SK-N-DZ (cell line): ENCODE results near the gene PPP1R37. TPM values are rescaled to one million over a fixed set of nuclear protein-coding genes. Genes with fewer than 3 reads are reported as not detected.

Source experiments
- DNase-seq: peaks from one replicate; pipeline ENCODE4 v3.0.0-alpha.2; 2015; ENCODE audit warnings: low spot score
- polyA plus RNA-seq, 2 experiments: library from polyadenylated mRNA; depleted of rRNA; stranded (reverse); fragments of >200 nt; gene quantifications; 2 replicates each; pipeline ENCODE4 v1.2.3, GENCODE V29; 2014

The PPP1R37 gene
- polyA plus RNA-seq (2014; cell fraction: cytosol; rRNA removed) = 22.6 and 24.6 TPM in 2 replicates
- 87.5 and 92.9 TPM in 2 replicates for polyA plus RNA-seq (2014; cell fraction: nucleus; rRNA removed)

- peak; percentile 96 for DNase-seq
These were observed at the start of gene PPP1R37 for GRCh38 chr19:45092747-45093678. TSS of gene PPP1R37 (plus strand) at chr19:45093179. CDS start at chr19:45093326, 147 bp downstream.

- no peak for DNase-seq
These were observed 47.2 kb upstream of the PPP1R37 start for GRCh38 chr19:45045671-45046353.

GRCh38 chr19:45046355-45046754 is 46.6 kb upstream of the PPP1R37 start:
- no peak for DNase-seq

- DNase-seq = no peak
These were observed 45.7 kb upstream of the PPP1R37 start for GRCh38 chr19:45047188-45047797.

GRCh38 chr19:45049073-45049736 is 43.8 kb upstream of the PPP1R37 start:
- no peak for DNase-seq

- no peak for DNase-seq
These were observed 42.9 kb upstream of the PPP1R37 start for GRCh38 chr19:45050036-45050435.

GRCh38 chr19:45051929-45052579 is 40.9 kb upstream of the PPP1R37 start:
- DNase-seq = no peak

GRCh38 chr19:45056831-45057230 is 36.1 kb upstream of the PPP1R37 start:
- DNase-seq = no peak

GRCh38 chr19:45057444-45057843 is 35.5 kb upstream of the PPP1R37 start:
- no peak for DNase-seq

- no peak for DNase-seq
These were observed 34.3 kb upstream of the PPP1R37 start for GRCh38 chr19:45058622-45059159.

GRCh38 chr19:45059258-45059965 is 33.6 kb upstream of the PPP1R37 start:
- peak; percentile 54 for DNase-seq

GRCh38 chr19:45061965-45062364 is 31.0 kb upstream of the PPP1R37 start:
- no peak for DNase-seq

- no peak for DNase-seq
These were observed 28.9 kb upstream of the PPP1R37 start for GRCh38 chr19:45063851-45064801.

GRCh38 chr19:45066921-45067661 is 25.9 kb upstream of the PPP1R37 start:
- DNase-seq = no peak

- no peak for DNase-seq
These were observed 24.9 kb upstream of the PPP1R37 start for GRCh38 chr19:45068041-45068440.

GRCh38 chr19:45069056-45069455 is 23.9 kb upstream of the PPP1R37 start:
- no peak for DNase-seq

- DNase-seq = no peak
These were observed 22.8 kb upstream of the PPP1R37 start for GRCh38 chr19:45070214-45070613.

GRCh38 chr19:45070861-45071544 is 22.0 kb upstream of the PPP1R37 start:
- DNase-seq = no peak
